IPS-NIHi7 (cell line): ENCODE results near the gene PRKN.
"Not testable (repeated sequence)": the region's sequence is repeated elsewhere in the genome, so short reads cannot be mapped to it uniquely, and the experiment has no call there.

Source experiments
- DNase-seq: peaks from one replicate; pipeline ENCODE4 v3.0.0; 2012; ENCODE audit warnings: mixed read lengths; ENCODE audit errors: extremely low spot score

The PRKN gene

DNA sequence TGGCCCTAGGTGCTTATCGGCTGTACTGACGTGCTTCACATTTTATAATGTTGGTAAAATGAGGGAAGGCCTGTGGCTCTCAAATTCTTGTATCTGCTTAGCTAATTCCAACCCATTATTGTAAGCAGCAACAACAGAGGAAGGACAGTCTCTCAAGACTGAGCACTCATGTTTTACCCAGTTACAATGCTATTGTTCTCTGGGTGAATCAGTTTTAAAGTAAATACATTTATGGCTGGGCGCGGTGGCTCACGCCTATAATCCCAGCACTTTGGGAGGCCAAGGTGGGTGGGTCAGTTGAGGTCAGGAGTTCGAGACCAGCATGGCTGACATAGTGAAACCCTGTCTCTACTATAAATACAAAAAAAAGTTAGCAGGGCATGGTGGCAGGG is 194.6 kb downstream of the PRKN start:
- no peak for DNase-seq

DNA sequence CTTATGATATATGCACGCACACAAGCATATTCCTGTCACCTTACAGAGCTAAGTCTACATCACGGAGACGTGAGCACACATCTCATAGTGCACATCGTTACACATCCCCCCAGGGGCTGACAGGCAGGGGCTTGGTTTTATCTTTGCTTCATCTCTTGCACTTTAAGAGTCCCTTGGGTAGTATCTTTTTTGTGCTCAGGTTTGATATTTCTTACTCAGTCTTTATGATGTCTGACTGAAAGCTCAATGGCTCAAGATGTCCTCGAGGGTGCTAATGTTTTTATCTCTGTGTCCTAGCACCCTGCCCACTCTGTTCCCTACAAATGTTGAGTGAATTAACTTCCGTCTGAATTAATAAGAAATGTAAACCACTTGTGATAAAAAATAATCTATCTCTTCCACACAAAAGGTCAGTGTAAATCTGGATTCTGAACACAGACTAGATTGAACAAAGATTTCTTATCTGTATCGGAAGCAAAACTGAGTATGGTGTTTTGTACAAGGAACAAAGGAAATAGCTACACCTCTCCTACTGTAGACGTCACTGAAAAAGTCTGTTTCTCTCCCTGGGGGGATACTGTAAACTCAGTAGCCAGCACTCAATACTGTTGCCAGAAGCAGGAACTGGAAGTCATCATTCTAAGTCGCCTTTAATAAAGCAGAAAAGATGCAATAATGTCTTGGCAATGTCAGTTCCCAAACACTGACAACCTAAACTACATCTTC is 195.1 kb downstream of the PRKN start:
- DNase-seq: no peak

DNA sequence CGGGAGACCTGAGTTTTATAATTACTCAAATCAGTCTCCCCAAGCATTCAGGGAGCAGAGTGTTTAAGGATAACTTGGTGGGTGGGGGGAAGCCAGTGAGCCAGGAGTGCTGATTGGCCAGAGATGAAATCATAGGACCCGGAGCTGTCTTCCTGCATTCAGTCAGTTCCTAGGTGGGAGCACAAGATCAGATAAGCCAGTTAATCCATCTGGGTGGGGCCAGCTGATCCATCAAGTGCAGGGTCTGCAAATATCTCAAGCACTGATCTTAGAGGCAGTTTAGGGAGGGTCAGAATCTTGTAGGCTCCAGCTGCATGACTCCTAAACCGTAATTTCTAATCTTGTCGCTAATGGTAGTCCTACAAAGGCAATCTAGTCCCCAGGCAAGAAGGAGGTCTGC is 196.2 kb downstream of the PRKN start:
- DNase-seq: not testable (repeated sequence)

DNA sequence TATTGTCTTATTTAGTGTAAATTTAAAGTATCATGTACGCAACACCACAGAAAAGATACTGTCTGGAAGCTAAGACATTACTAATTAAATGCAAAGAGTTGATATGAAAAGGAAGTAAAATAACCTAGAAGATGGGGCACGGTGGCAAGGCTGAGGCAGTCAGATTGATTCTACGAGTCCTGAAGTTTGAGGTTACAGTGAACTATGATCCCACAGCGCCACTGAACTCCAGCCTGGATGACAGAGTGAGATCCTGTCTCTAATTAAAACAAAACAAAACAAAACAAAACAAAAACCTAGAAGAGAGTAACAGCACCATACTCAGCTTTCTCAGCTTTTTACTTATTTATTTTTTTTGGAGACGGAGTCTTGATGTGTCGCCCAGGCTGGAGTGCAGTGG is 199.0 kb downstream of the PRKN start:
- DNase-seq: no peak

DNA sequence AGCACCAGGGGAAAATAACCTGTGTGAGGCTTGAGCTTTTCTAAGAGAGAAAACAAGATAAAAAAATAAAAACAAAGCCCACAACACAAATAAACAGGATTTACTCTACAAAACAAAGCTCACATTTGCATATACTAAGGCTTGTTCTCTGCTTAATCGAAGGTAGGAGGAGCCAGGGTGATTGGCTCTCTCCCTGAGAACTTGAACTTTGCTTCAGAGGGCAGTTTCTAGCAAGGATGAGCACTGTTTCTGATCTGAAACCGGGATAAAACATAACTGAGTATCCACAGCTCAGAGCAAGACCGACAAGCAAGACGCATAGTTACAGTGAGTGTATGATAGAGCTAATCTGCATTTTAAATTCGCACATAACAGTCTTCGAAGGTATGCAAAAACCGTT is 200.6 kb downstream of the PRKN start:
- DNase-seq: no peak

DNA sequence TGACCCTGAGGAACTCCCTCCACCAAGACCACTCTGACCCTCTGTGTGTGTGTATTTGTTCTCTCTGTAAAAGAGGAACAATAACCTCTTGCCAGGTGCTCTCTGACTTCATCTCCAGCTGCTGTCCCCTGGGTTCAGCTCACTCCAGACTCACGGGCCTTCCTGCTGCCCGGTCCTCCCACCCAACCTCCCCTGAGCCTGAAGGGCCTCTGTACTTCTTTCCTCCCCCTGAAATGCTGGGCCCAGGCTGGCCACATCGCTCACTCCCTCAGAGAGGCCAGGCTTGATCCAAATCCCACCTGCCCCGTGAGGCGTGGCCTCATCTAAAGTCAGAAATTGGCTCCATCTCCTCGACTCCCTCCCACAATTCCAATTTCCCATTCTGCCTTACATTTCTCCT is 202.4 kb downstream of the PRKN start:
- no peak for DNase-seq

DNA sequence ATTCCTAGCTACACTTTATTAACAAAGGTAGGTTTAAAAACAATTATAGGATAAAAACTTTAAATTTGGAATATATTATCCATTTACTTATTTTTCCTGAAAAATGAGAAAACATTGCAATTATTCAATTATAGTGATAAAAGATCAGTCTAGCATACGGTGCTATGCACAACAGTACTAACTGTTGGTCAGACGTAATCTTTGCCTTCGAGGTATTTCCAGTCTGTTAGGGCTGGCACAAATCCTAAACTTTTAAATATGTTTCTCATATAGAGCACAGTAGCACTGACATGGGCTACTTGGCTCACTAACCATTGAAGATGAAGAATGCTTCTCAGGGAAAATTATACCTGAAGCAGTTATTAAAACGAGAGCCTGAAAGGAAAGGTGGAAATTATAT is 214.8 kb downstream of the PRKN start:
- DNase-seq: no peak

DNA sequence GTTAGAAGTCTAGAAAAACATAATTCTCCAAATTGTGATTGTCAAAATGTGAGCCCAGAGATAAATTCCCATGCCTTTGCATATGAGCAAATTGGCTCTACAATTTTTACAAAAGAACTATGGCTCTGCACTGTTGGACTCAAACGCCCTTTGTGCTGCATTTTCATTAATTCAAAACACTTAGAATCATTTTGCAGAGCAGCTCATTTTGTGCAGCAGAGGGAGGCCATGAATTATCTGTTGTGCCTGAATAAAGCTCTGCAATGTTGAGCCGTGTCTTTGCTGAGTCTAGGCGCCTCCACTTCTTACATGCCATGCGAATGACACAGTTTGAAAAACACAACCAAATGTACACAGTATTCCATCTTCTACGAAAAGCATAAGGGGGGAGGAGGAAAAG is 230.2 kb downstream of the PRKN start:
- no peak for DNase-seq

DNA sequence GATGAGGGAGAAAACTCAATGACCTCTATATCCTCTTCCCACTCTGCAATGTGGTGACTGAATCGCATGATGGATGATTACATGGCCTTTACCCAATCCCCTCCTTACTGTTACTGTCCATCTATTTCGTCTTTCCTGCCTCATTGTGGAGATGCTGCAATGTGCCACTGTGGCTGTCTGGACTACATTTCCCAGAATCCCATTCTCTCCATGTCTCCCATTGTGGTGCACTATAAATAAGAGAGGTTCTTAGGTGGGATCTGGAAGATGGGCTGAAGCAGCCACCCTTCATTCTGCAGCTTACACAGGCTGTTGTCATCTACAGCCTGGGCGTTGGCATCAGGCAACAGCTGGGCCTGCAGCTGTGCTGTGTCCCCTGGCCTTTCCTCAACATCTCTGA is 233.6 kb downstream of the PRKN start:
- no peak for DNase-seq

DNA sequence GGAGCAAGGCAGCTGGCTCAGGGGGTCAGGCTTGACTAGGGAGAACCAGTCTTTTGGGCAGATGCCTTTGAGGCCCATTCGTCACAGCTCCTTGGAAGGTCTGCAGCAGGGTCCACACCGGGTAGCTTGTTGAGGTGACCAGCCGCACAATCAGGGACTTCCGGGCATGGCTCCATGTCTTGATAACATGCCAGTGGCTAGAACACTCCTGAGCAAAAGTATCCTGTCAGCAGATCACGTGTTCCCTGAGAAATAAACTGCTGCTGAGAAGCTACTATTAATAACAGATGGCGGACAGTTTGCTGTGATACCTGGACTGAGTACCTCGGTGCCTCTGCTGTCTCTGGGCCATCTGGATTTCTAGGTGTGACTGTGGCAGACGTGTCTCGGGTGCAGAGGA is 235.9 kb downstream of the PRKN start:
- no peak for DNase-seq

DNA sequence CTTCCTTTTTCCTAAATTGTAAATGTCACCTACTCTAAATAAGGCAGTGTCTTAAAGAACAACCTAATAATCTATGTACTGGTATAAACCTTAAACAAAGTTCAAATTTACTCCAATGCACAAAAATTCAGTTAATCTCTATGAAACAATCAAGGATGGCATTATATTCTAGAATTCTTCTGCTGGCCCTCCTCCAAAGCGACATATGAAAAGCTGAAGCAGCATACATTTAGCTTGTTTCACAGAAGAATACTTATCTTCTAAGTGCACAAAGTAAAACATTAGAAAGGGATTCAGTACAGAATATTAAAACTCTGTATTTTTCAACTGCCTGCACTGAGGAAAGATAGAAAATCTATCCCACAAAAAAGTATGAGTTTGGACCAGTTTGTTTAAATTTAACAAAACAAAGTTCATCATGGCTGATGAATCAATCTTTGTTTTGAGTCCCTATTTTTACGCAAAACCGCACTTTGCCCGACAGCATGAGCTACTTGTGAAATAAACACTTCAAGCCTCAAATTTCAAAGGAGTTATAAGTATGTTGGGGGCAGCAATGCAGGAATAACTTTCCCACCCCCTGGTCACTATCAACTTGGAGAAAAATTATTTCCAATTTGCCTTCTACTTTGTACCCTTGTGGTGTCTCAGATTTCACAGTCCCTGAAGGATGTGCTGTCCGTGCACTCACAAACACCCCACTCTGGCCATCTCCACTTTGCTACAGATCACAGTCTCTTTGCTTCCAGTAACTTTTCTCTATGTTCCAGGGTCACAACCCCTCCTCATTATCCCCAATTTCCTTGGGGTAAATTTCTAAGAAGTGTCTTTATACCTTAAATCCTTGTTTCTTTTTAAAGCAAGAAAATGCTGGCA is 238.2 kb downstream of the PRKN start:
- no peak for DNase-seq

DNA sequence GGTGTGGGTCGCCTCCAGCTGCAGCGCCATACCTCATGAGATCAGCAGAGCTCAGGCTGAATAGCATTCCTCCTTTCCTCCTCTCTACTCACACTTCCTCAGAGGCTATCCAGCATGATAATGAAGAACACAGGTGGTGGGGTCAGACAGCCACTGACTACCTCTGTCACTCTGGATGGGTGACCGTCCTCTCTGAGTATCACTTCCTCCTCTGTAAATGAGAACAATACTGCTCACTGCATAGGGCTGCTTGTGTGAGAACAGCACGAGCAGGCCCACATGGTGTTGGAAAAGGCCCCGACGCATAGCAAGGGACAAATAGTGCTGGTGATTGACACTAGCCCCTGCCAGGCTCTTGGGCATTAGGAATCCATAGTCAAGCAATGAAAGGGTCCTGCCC is 239.1 kb downstream of the PRKN start:
- no peak for DNase-seq

DNA sequence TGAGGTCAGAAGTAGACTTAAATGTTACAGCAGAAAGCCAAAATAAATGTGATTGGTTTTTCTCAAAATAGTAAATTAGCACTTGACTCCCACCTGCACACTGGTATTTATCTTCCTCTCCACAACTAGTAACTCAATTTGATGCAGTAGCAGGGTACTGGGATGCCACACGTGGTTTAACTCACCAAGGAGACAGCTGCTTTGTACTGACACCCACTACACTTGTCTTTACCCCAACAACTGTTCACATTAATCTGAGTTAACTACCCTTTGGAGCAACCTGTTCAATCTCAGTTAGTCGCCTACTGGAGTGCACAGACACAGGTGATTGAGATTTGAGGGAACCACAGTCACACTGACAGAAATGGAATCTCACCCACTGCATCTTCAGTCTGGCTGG is 242.1 kb downstream of the PRKN start:
- no peak for DNase-seq

DNA sequence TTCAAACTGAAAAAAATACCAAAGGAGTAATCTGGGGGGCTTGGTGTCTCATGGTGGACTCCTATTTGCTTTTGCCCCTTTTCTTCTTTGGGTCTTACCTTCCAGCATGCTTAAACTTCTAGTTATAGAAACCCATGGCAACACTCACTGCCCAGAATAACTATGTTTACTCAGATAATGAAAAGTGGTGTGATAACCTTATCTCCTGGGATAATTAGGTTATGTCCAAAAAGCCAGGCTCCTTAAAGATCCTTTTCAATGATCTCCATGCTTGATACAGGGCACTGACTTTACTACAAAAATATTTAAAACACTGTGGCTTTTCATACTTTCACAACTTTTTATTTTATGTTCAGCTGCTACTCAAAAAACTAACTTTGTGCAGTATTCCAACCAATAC is 245.6 kb downstream of the PRKN start:
- DNase-seq: no peak

DNA sequence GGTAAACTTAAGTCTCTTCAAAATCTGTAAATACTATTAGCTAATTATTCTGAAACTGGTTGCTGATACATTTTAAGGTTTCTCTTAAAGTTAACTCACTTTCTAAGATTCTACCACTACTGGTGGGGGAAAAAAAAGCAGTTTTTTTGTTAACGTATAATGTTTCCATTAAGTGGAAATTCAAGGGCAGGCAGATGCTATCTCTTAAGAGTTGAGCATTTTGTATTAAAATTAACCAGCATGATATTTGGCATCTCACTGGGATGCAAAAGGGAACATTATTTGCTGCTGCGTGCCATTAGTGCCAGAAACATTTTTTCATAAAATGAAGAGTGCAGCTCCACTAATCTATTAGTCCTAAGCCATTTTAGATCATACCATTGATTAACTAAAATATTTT is 246.2 kb downstream of the PRKN start:
- no peak for DNase-seq

DNA sequence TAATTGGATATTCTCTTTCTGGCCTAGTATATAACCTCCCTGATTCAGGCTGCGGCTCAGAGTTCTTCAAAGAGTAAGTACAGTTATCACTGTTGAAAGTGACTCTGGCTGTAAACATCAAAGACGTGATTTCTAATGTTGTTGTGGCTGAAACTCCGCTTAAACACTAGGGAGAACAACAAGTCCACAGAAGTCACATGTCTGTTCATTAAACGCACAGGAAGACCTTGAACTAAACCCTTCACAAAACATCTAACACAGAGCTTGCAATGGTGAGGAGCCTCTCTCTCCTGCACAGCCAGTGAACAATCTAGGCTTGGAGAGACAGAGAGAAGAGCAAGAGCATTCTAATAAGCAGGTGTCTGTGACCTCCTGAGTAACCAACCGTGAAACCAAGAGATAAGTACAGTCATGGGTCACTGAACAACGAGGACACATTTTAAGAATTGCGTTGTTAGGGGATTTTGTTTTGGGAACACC is 249.3 kb downstream of the PRKN start:
- no peak for DNase-seq

DNA sequence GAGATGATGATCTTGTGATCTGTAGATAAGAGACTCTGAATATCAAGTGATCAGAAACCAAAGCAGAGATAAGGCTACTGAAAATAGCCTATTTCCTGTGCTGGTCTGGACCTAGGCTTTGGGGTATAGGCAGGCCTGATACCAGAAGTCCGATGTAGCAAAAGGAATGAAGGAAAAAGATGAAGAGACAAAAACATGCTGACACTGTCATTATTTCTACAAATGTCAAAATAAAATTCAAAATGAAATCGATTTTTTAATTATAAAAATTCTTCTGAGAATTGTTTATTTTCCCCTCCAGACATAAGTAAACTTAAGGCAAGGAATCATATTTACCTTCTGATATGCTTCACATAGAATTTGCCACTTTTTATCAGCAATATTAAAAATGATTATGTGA is 252.8 kb downstream of the PRKN start:
- DNase-seq: no peak

DNA sequence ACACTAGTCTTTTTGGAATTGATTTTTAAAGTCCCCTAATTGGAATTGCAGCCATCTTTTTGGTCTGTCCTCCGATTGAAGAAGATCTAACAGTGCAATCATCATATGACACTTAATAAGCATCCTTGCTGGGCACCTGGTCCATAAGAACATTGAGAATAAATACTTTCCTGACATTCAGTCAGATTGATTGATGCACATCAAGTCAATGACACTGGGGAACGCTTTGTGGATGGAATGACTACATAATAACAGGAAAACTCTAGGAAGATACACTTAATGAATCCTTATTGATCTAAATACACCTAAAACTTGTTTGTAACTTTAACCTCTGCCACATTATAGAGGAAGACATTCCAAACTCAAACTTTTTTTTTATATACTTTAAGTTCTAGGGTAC is 255.7 kb downstream of the PRKN start:
- DNase-seq: no peak

DNA sequence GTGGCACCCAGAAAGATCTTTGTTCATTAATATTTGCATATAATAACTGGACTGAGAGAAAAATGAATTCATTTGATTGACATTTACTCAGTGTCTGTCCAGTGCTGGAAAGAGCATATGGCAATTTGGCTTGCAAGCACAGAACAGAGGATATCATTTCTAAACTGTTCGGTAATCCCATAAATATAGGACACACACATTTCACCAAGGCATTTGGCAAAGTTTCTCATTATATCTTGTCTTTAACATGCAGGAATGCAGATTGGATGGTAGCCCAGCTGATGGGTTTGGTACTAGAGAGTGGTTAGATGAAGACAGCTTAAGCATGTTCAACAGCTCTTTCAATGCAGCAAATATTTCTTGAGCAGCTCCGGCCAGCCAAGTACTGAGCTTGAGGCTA is 259.2 kb downstream of the PRKN start:
- no peak for DNase-seq

DNA sequence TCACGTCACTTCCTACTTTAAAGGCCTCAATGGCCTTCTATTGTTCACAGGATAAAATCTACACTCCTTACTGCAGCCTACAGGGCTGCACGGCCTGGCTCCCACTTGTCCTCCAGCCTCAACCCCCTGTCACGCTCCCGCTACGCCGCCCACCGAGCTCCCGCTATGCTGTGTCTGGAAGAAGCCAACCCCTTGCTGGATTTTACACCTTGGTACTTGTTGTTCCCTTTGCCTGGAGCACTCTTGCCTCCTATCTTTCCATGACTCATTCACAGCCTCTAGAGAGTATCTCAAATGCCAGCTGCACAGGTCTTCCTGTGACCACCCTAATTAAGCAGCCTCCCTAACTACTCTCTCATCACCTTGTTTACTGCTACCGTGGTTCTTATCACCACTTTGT is 259.9 kb downstream of the PRKN start:
- DNase-seq: no peak

DNA sequence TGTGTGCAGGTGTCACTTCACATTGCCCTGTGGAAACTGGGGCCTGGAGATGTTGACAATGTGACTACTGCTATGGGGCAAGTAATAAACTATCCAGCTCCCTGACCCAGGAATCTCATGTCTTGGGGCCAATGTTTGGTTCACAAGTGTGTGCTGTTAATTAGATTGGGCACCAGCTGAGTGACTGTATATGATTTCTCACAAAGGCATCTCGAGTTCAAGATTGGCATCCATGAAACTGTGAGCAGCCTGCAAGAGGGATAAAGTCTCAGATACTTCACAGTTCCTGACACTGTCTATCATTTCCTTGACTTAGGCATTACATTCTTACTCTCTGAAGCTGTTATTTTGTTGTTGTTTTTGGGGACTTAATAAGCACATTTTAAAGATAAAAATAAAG is 264.0 kb downstream of the PRKN start:
- DNase-seq: no peak

DNA sequence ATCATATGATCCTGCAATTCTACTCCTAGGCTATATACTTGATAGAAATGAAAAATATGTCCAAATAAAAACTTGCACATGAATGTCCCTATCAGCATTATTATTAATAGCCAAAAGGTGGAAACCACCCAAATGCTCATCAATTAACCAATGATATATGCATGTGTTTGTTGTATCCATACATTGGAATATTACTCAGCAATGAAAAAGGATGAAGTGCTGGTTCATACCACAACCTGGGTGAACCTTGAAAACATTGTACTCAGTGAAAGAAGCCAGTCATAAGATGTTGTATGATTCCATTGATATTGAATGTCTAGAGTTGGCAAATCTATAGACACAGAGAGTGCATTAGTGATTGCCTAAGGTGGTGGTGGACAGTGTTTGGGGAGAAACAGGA is 267.6 kb downstream of the PRKN start:
- DNase-seq: no peak

DNA sequence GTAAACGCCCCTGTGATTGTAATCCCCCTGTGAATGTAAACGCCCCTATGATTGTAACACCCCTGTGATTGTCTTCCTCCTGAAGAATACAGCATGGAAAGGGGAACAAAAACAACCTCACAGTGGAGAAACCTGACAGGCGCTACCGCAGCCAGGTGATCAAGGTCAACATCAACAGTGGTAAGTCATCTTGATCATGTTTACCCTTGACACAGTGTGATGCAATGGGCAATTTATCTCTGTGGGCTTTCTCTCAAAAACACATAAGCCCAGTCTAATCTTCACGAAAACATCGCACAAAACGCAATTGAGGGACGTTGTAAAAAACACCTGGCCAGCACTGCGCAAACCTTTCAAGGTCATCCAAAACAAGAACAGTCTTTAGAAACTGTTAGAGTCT is 277.2 kb downstream of the PRKN start:
- DNase-seq: no peak
